ENCODE data around the gene DNER. TPM values are rescaled to one million over a fixed set of nuclear protein-coding genes. Genes with fewer than 3 reads are reported as not detected.

Gene DNER
- total and polyA plus RNA-seq, 2 donors (not counting 3 experiments of a cell fraction or from before 2014, with no cell fraction given), result 0.01 TPM; not detected in 1

- no peaks in the 10 kb centered on the region for H4K20me1 ChIP-seq (replicated peaks; ENCODE audit: control insufficient read depth, extremely low read depth, insufficient read depth, low read length)
- H2AFZ ChIP-seq (ENCODE audit: low read depth, low read length), result no peak overlapping the region
- no TSS peak for BruUV-seq (replicated peaks)
- no peaks in the 10 kb centered on the region for H3K4me1 ChIP-seq (ENCODE audit: control insufficient read depth, extremely low read depth, insufficient read depth, low read length)
- H3K27me3 ChIP-seq (ENCODE audit: control insufficient read depth in 2 of 2, insufficient read depth in 2 of 2, low read length in 2 of 2), result no peaks in the 10 kb centered on the region
- CTCF ChIA-PET, result interaction anchor here (1.4 to 7.0 kb wide), 4 partner anchors 10 to 151 kb away, joined by 3 to 403 read pairs (median 7); no protein-coding TSS in a partner anchor
- dilution Hi-C loops (cut with MboI; ENCODE audit: extremely low pct_ligation_motif_present, low sequenced_read_pairs) (no loop called here), intact Hi-C loops (cut with micrococcal nuclease) (loop anchor here (5.0 to 10.0 kb wide), 3 partner anchors 283 to 1549 kb away; no protein-coding TSS in a partner anchor)
- no peaks in the 10 kb centered on the region for H3K9me1 ChIP-seq (replicated peaks; ENCODE audit: control insufficient read depth, extremely low read depth, insufficient read depth, low read length)
- H3K79me2 ChIP-seq (ENCODE audit: control insufficient read depth, insufficient read depth, low read length), result no peaks in the 10 kb centered on the region
- FAIRE-seq, result no peak
- no peak for TF ChIP-seq MAX (IDR thresholded peaks at IDR 0.05; ENCODE audit: insufficient read depth, insufficient read length)
- no peak for TF ChIP-seq MYC (IDR thresholded peaks at IDR 0.05; ENCODE audit: low read depth, low read length)
- no peak for TF ChIP-seq JUN (IDR thresholded peaks at IDR 0.05; ENCODE audit: borderline replicate concordance, insufficient read depth, insufficient read length, low read depth)
- TF ChIP-seq POLR2AphosphoS5 (IDR thresholded peaks at IDR 0.05; ENCODE audit: insufficient read depth, low read depth, low read length), result no peak
- no peak for TF ChIP-seq GATA2 (IDR thresholded peaks at IDR 0.05; ENCODE audit: insufficient read depth, insufficient read length, low read depth, low read length)
- no peak for TF ChIP-seq POLR2A (IDR thresholded peaks at IDR 0.05; ENCODE audit: low read depth, low read length)
- no peak for TF ChIP-seq FOS (IDR thresholded peaks at IDR 0.05; ENCODE audit: borderline replicate concordance, insufficient read depth, low read length)
- no peak for TF ChIP-seq EZH2 (IDR thresholded peaks at IDR 0.05; ENCODE audit: borderline replicate concordance, low read depth, low read length, severe bottlenecking)
- TF ChIP-seq CTCF (IDR thresholded peaks at IDR 0.05; ENCODE audit: extremely low read depth in 1 of 2, insufficient read depth in 1 of 2, low read depth in 1 of 2, low read length in 2 of 2), result no peak
- no peaks in the 10 kb centered on the region for H3K9me3 ChIP-seq (replicated peaks; ENCODE audit: control insufficient read depth, insufficient read depth, low read length)
- no peak overlapping the region for H3K27ac ChIP-seq (ENCODE audit: insufficient read depth, low read depth, low read length)
- H3K4me2 ChIP-seq (ENCODE audit: insufficient read depth, low read length), result no peak overlapping the region
- H3K36me3 ChIP-seq (ENCODE audit: control insufficient read depth in 2 of 2, extremely low read depth in 1 of 2, insufficient read depth in 2 of 2, low read length in 2 of 2), result no peaks in the 10 kb centered on the region
- POLR2A ChIA-PET, result no interaction called here
- DNase-seq (ENCODE audit: low read depth, low spot score), result no peak
- H3K9ac ChIP-seq (replicated peaks; ENCODE audit: extremely low read depth, insufficient read depth, low read length), result no peak overlapping the region
- H3K4me3 ChIP-seq (replicated peaks in 1 of 3; ENCODE audit: insufficient read depth in 1 of 3, low read depth in 1 of 3, low read length in 3 of 3), result no peak overlapping the region
These were observed 280.2 kb downstream of the DNER start for GRCh38 chr2:229434187-229434586.
